Gastrocnemius medialis (tissue), 4 donors: ENCODE measurements around the gene VPS9D1. TPM values are rescaled to one million over a fixed set of nuclear protein-coding genes. Genes with fewer than 3 reads are reported as not detected.

Source experiments
- ATAC-seq, 2 donors: fragments of 150-250 bp; one replicate each; pipeline ENCODE4 v1.9.1; 2016
- DNase-seq, 2 donors: peaks; one replicate each; pipeline ENCODE4 v3.0.0-alpha.2; 2019
- H3K27ac ChIP-seq, 4 donors: fragments of 200-600 bp; sonication (generic); 1 replicate in 1 of 4; 2 replicates in 3 of 4; pipeline ENCODE4 v1.5.1; 2016 to 2018; ENCODE audit warnings: mild to moderate bottlenecking in 2 of 4, moderate library complexity in 1 of 4
- H3K27me3 ChIP-seq, 3 donors: fragments of 200-600 bp; sonication (generic) in 2 of 3; 1 replicate in 1 of 3; 2 replicates in 2 of 3; pipeline versions ENCODE4 v1.5.1 to v1.6.0; 2016 to 2019; ENCODE audit warnings: mild to moderate bottlenecking in 1 of 3, moderate library complexity in 1 of 3
- H3K36me3 ChIP-seq, 2 donors: fragments of 200-600 bp; sonication (generic) in 1 of 2; one replicate each; pipeline ENCODE4 v1.5.1; 2017 to 2018
- H3K4me1 ChIP-seq, 2 donors: fragments of 200-600 bp; sonication (generic) in 1 of 2; one replicate each; pipeline ENCODE4 v1.5.1; 2016 to 2017; ENCODE audit warnings: mild to moderate bottlenecking in 2 of 2
- H3K4me3 ChIP-seq, 4 donors: fragments of 200-600 bp; sonication (generic) in 3 of 4; 1 replicate in 1 of 4; 2 replicates in 3 of 4; pipeline ENCODE4 v1.5.1; 2016 to 2019; ENCODE audit warnings: mild to moderate bottlenecking in 2 of 4
- H3K9me3 ChIP-seq, 3 donors: fragments of 200-600 bp; sonication (generic) in 2 of 3; 1 replicate in 1 of 3; 2 replicates in 2 of 3; pipeline ENCODE4 v1.5.1; 2016 to 2019
- CTCF ChIP-seq, 5 experiments: fragments of 450-650 bp in 3 of 5; fragments of 200-600 bp in 2 of 5; sonication (generic) in 2 of 5; IDR thresholded peaks in 4 of 5; conservative IDR thresholded peaks in 1 of 5; 1 replicate in 4 of 5; 2 replicates in 1 of 5; pipeline ENCODE4 v1.5.1; 2016 to 2019; ENCODE audit warnings: antibody characterized with exemption in 5 of 5, mild to moderate bottlenecking in 3 of 5, moderate library complexity in 3 of 5
- POLR2A ChIP-seq, 2 donors: fragments of 450-650 bp; IDR thresholded peaks; one replicate each; pipeline ENCODE4 v1.6.1; 2017; ENCODE audit warnings: antibody characterized with exemption in 2 of 2, mild to moderate bottlenecking in 2 of 2, moderate library complexity in 2 of 2
- in situ Hi-C, 4 donors: fragments of 200-750 bp; cut with MboI; loops; one replicate each; pipeline versions ENCODE4 v1.15.0 to v1.8.0; 2017; ENCODE audit warnings: low sequenced_read_pairs in 4 of 4
- intact Hi-C: fragments of 100-400 bp; cut with DNase I; formaldehyde crosslinking; loops from one replicate; pipeline ENCODE4 v1.15.1; 2023; ENCODE audit warnings: low total_unique reads
- total RNA-seq, 4 donors: library from RNA; depleted of rRNA; stranded (reverse); fragments of >200 nt; gene quantifications; one replicate each; pipeline versions ENCODE4 v1.1.0 to v1.2.3, GENCODE V29; 2016

Gene VPS9D1
- total RNA-seq, 4 donors from 2014 or later, result 2.3 to 9.4 (median 3.4) TPM

GRCh38 chr16:89723279-89724250, 2.9 kb upstream of the VPS9D1 start:
- no peaks in the 10 kb centered on the region for H3K27me3 ChIP-seq
- ATAC-seq (no peak), DNase-seq (peak in 1 of 2 donors; percentile 44)
- peaks cover 0 to 47% of the 10 kb centered on the region in 2 donors for H3K36me3 ChIP-seq
- TF ChIP-seq CTCF (IDR thresholded peaks at IDR 0.05 in 4 of 5, conservative IDR thresholded peaks at IDR 0.05 in 1 of 5) (no peak), POLR2A (IDR thresholded peaks at IDR 0.05) (no peak)
- H3K27ac ChIP-seq, result peak overlapping the region in 2 of 4 donors; percentile 15 to 23
- no peaks in the 10 kb centered on the region for H3K9me3 ChIP-seq
- intact Hi-C loops, result loop anchor here (5.0 kb wide), 1 partner anchor 149 kb away; the partner anchor contains the start of gene TCF25
- peaks cover 27 to 33% of the 10 kb centered on the region in 2 donors for H3K4me1 ChIP-seq
- H3K4me3 ChIP-seq, result peak overlapping the region in 2 of 4 donors; percentile 67 to 91
- in situ Hi-C loops, result no loop called here

GRCh38 chr16:89722392-89723278, 1.9 kb upstream of the VPS9D1 start:
- no peak for ATAC-seq
- TF ChIP-seq POLR2A (IDR thresholded peaks at IDR 0.05) (no peak), CTCF (IDR thresholded peaks at IDR 0.05 in 4 of 5, conservative IDR thresholded peaks at IDR 0.05 in 1 of 5) (no peak)
- H3K27ac ChIP-seq, result peak overlapping the region; percentile 85 to 99 (median 95)
- peaks cover 0 to 41% of the 10 kb centered on the region in 2 donors for H3K36me3 ChIP-seq
- in situ Hi-C loops (no loop called here), intact Hi-C loops (loop anchor here (5.0 kb wide), 1 partner anchor 150 kb away; the partner anchor contains the start of gene TCF25)
- H3K27me3 ChIP-seq, result no peaks in the 10 kb centered on the region
- H3K4me3 ChIP-seq, result peak overlapping the region; percentile 67 to 92 (median 81)
- H3K4me1 ChIP-seq, result peaks cover 27 to 33% of the 10 kb centered on the region in 2 donors
- peak in 1 of 2 donors; percentile 48 for DNase-seq
- H3K9me3 ChIP-seq, result no peaks in the 10 kb centered on the region

GRCh38 chr16:89721546-89722391, 1.1 kb upstream of the VPS9D1 start:
- intact Hi-C loops, result loop anchor here (1.0 to 5.0 kb wide), 3 partner anchors 35 to 151 kb away; partner anchors contain the start of genes CDK10, CHMP1A, SPATA33 and TCF25
- H3K4me3 ChIP-seq, result peak overlapping the region; percentile 67 to 92 (median 81)
- no peaks in the 10 kb centered on the region for H3K27me3 ChIP-seq
- DNase-seq (peak in 1 of 2 donors; percentile 65), ATAC-seq (peak; percentile 13 to 45)
- in situ Hi-C loops, result no loop called here
- peak overlapping the region; percentile 85 to 99 (median 95) for H3K27ac ChIP-seq
- H3K4me1 ChIP-seq, result peaks cover 27 to 33% of the 10 kb centered on the region in 2 donors
- H3K9me3 ChIP-seq, result no peaks in the 10 kb centered on the region
- TF ChIP-seq POLR2A (IDR thresholded peaks at IDR 0.05) (no peak), CTCF (IDR thresholded peaks at IDR 0.05 in 4 of 5, conservative IDR thresholded peaks at IDR 0.05 in 1 of 5) (peak in 1 of 5 experiments; percentile 8)
- H3K36me3 ChIP-seq, result peaks cover 0 to 33% of the 10 kb centered on the region in 2 donors

GRCh38 chr16:89720551-89720812, 216 bp downstream of the VPS9D1 start:
- Histone ChIP-seq H3K4me1 (peaks cover 27 to 33% of the 10 kb centered on the region in 2 donors), H3K36me3 (peaks cover 0 to 27% of the 10 kb centered on the region in 2 donors), H3K9me3 (no peaks in the 10 kb centered on the region), H3K27ac (peak overlapping the region; percentile 85 to 99 (median 95)), H3K4me3 (peak overlapping the region; percentile 67 to 92 (median 81)), H3K27me3 (no peaks in the 10 kb centered on the region)
- TF ChIP-seq POLR2A (IDR thresholded peaks at IDR 0.05) (no peak), CTCF (IDR thresholded peaks at IDR 0.05 in 4 of 5, conservative IDR thresholded peaks at IDR 0.05 in 1 of 5) (no peak)
- ATAC-seq (peak; percentile 22 to 37), DNase-seq (peak in 1 of 2 donors; percentile 31)
- intact Hi-C loops (loop anchor here (1.0 to 5.0 kb wide), 3 partner anchors 19 to 152 kb away; partner anchors contain the start of genes CHMP1A, SPATA2L, SPATA33 and TCF25), in situ Hi-C loops (no loop called here)
